HG03457 (cell line): Measurements from ENCODE around the gene FNDC10.
A peak's percentile ranks its signal among the peaks of the same experiment; 100 is the strongest.
"Not testable (repeated sequence)": the region's sequence is repeated elsewhere in the genome, so short reads cannot be mapped to it uniquely, and the experiment has no call there.

Experiments
- ATAC-seq: cut with Tn5 transposase; IDR thresholded peaks from one replicate; pipeline ENCODE4 v1.9.1; 2021; ENCODE audit warnings: moderate number of reproducible peaks; ENCODE audit not compliant: unreplicated experiment

FNDC10 gene

GRCh38 chr1:1599030-1599934 is 653 bp downstream of the FNDC10 start:
- no peak for ATAC-seq

- no peak for ATAC-seq
Observed at GRCh38 chr1:1598720-1599029, 1.3 kb downstream of the FNDC10 start.

- ATAC-seq, result no peak
Observed at GRCh38 chr1:1598051-1598719, 1.8 kb downstream of the FNDC10 start.

DNA sequence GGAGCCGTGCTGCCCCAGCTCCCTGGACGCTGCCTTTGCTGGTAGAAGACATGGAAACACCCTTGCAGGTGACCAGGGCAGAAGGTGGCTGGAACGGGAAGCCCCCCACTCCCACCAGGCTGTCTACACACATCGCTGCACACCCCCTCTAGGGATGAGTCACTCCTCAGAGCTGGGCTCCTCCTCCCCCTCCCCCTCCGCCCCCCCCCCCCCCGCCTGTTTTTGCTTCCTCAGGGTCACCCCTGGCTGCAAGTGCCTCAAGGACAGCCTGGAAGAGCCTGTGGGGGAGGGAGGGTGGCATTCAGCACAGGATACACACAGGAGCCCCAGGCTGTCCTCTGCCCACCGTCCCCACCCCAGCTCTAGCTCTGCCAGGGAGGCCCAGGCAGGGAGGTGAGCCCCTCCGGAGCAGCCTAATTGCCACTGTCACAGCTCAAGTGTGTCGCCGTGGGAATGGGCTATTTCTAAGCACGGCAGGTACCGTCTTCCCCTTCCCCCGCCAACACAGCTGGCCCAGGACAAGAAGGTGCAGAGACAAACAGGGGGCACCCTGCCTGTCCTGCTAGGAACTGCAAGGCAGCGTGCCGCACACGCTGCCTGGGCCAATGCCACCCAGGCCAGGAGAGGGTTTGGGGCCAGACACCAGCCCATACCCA is 2.5 kb downstream of the FNDC10 start:
- no peak for ATAC-seq

GRCh38 chr1:1596493-1597274 is 3.3 kb downstream of the FNDC10 start:
- no peak for ATAC-seq

DNA sequence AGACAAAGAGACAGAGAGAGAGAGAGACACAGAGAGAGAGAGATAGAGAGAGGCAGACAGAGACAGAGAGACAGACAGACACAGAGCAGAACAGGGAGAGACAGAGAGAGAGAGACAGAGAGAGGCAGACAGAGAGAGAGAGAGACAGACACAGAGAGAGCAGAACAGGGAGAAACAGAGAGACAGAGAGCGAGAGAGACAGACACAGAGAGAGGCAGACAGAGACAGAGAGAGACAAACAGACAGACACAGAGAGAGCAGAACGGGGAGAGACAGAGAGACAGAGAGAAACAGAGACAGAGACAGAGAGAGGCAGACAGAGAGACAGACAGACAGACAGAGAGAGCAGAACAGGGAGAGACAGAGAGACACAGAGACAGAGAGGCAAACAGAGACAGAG is 4.6 kb downstream of the FNDC10 start:
- not testable (repeated sequence) for ATAC-seq

- ATAC-seq, result no peak
Observed at GRCh38 chr1:1594602-1595260, 5.2 kb downstream of the FNDC10 start.

DNA sequence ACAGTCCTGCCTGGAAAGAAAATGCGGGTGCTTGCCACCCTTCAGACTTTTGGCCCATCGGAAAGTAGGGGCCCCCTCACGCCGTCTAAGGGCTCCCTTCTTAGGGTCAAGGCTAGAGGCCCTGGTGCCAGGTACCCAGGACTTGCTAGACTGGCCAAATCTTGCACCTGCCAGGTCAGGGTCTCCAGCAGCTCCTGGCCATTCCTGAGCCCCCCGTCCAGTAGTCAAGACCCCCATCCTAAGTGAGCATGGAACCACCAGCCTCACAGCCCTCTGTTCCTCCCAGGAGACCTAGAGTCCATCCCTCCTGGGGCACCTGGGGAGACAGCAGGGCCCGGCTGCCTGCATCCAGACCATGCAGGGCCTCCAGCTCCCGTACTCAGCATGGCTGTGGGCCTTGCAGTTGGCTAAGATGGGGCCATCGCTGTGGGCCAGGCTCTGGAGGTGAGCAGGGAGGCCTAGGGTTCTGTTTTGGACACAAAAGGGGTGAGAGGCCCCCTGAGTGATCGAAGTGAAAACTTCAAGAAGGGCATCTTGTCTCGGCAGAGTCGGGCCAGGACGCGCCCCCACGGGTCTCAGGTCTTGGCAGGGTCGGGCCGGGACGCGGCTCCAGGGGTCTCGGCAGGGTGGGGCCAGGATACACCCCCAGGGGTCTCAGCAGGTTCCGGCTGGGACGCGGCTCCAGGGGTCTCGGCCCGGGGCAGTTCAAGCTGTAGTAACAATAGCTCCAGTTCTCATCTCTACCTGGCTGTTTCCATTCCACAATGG is 5.9 kb downstream of the FNDC10 start:
- ATAC-seq, result no peak

DNA sequence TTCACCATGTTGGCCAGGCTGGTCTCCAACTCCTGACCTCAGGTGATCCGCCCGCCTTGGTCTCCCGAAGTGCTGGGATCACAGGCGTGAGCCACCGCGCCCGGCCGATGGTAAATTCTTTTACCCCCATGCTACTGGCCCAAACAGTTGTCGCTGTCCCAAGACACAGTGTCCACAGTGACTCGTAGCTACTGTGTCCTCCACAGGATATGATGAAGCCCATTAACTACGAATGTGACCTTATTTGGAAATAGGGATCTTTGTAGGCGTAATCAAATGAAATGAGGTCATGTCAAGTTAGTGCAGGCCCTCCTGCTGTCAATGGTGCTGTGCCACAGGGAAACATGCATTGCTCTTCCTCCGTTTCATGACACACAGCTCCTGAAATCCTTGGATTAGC is 8.5 kb downstream of the FNDC10 start:
- no peak for ATAC-seq

GRCh38 chr1:1583347-1584010 is 16.5 kb downstream of the FNDC10 start:
- no peak for ATAC-seq

DNA sequence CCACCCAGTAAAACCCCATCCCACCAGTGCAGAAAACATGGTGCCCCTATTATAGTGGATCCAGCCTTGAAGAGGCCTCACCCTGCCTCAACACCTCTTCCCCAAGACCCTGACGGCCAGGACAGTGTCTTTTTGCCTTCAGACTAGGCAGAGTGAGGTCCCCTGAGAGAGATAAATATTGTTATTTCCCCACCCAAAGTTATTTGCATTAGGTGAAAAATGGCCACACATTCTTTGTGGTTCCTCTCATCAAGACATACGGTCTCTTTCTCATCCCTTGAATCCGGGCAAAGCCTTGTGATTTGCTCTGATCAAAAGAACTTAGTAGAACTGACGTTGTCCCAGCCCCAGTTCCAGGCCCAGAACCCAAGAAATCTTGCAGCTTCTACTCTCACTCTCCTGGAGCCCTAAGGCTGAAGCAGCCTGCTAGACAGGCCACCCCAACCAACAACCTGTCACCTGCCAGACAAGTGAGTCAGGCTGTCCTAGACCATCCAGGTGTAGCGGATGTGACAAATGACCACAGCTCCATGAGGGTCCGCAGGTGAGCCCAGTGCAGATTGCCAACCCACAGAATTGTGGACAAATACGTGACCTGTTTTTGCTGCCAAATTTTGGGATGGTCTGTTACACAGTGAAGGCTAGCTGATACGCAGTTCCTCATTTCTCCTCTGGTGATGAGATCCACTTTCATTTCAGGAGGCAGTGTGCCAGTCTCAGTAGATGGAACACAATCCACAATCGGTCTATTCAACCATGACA is 17.2 kb downstream of the FNDC10 start:
- no peak for ATAC-seq

DNA sequence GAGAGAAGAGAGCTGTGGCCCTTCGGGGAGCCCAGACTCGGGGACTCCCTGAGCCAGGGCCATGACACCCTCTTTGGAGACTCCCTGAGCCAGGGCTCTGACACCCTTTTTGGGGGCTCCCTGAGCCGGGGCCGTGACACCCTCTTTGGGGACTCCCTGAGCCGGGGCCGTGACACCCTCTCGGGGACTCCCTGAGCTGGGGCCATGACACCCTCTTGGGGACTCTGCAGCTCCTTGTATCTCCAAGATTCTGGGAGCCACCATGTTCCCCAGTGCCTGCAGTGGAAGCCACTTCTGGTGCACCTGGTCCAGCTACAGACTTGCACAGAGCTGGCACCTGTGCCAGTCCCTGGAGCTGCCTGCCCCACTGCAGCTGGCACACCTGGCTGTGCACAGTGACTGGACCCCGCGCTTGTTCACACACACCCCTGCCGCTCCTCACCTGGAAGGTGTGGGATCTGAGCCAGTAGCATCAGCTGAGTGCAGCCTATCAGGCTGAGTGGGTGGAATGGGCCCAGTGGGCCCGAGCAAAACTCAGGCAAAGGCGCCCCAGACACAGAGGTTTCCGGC is 21.5 kb downstream of the FNDC10 start:
- no peak for ATAC-seq

DNA sequence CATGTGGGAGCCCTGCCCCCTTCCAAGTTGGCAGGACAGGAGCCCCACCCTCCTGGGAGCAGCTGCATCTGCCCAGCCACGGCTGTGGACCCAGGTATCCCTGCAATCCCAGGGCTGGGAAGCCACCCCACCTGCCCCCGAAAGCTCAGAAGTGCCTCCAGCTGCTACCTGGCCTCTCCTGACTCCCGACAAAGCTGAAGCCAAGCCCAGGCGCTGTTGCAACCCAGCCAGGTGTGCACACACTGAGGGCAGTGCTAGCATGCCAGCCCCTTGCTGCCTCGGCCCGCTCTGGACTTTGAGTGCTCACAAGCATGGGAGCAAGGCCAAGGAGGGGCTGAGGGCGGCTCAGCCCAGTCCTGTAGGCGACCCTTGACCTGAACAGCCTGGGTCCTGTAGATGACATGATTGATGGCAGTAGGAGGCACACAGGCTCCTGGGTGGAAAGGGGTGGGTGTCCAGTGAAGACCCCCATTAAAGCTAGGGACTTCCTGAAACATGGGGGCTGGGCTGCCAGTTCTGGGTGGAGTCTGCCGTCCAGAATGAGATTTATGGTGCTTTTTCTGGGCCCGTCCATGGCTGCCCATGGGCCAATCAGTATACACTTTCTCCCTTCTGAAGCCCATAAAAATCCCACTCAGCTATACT is 22.4 kb downstream of the FNDC10 start:
- ATAC-seq, result no peak

GRCh38 chr1:1574721-1575537 is 25.0 kb downstream of the FNDC10 start, which contains the start of gene SSU72:
Gene SSU72, minus strand, starts transcription at chr1:1574863. Its CDS starts 306 bp downstream, at chr1:1574557.
- ATAC-seq, result peak; percentile 51

GRCh38 chr1:1573843-1574720 is 25.9 kb downstream of the FNDC10 start:
- peak; percentile 49 for ATAC-seq

- ATAC-seq, result no peak
Observed at GRCh38 chr1:1569341-1569740, 30.6 kb downstream of the FNDC10 start.
